ENCODE data around the gene CLEC3B.

Gene CLEC3B

GRCh38 chr3:45003859-45004258, 22.2 kb upstream of the CLEC3B start:
- no peak for DNase-seq

DNA sequence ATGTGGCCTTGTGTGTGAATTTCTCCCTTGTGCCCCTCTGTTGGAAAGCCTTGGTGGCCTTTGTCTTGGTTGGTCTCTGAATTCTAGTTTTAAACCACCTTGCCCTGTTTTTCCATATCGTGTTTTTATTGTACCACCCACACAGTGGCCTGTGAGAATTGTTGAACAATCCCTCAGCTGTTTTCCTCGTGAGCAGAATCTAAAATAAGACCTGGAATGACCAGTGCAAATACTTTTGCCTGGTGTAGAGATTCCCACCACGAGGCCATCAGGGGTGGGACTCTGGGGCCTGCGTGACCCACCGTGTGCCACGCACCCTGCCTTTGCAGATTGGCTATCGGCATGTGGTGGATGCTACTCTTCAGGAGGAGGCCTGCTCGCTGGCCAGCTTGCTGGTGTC, 19.0 kb upstream of the CLEC3B start:
- no peak for DNase-seq

DNA sequence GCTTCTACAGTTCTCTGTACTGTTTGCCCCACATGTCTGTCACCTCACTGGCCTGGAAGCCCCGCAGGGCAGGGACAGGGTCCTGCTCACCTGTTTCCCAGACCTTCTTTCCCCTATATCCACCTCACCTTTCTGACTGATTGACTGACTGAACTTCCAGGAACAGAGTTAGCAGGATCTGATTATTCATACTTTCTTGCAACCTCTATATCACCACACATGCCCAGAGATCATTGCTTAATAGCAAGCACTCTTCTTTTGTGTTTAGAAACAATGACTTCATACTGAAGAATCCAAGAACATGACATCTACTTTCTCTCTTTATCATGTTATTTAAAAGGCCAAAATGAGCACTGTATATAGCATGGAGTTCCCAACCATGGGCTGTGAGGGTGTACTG, 18.0 kb upstream of the CLEC3B start:
- no peak for DNase-seq

DNA sequence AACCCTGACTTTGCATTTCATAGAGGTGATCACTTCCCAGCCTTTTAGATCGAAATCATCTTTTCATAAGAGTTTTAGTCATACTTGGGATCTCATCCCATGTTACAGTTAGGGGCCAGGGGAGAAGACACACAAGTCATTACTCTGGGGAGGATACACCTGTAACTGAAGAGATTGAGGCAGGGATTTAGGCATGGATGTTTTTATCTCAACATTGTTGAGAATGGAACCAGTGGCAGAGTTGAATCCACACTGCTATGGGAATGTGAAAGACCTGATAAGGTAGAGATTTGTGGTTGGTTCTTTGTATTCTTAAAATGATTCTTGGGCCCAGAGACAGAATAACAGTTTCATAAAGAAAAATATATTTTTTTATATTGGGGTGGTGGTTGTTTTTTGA, 16.2 kb upstream of the CLEC3B start:
- no peak for DNase-seq

- DNase-seq = no peak
These were observed 15.2 kb upstream of the CLEC3B start for GRCh38 chr3:45010811-45011333.

- DNase-seq = no peak
These were observed 14.2 kb upstream of the CLEC3B start for GRCh38 chr3:45011756-45012508.

DNA sequence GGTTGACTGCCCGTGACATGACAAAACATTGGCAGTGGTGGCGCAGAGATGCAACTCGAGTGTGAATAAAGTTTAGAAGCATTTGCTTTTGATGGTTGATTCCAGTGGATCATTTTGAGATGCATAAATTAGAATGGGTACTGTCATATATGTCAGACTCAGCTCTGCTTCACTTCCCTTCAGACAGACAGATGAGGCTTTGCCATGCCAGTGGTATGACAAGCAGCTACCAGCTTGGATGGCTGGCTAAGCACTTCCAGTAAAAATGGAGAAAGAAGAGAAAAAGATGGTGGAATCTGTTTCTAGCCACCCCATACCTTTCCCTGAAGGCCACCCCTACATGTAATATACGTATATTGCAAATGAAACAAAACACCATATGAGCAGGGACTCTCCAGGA, 13.5 kb upstream of the CLEC3B start:
- DNase-seq = no peak

GRCh38 chr3:45016916-45017315, 9.2 kb upstream of the CLEC3B start:
- no peak for DNase-seq

- DNase-seq = no peak
These were observed 8.3 kb upstream of the CLEC3B start for GRCh38 chr3:45017821-45018220.

DNA sequence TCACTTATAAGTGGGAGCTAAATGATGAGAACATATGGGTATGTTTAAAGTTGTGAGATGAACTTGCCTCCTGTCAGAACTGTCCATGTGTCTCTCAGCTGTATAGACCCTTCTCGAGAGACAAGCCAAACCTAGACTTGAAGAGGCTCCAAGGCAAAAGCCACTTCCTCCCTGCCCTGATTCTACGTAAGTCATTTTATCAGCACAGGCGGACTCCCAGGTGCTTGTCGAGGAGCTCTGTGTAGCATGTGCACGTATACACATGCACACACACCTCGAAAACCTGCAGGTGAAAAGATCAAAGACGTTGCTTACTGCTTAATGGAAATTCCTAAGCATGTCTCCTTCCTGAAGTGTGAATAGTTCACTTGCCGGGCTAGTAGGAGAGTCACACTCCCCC, 5.6 kb upstream of the CLEC3B start:
- no peak for DNase-seq

GRCh38 chr3:45021524-45022297, 4.4 kb upstream of the CLEC3B start:
- DNase-seq = no peak

- DNase-seq = no peak
These were observed 2.4 kb upstream of the CLEC3B start for GRCh38 chr3:45023675-45024074.

- DNase-seq = no peak
These were observed 1.4 kb upstream of the CLEC3B start for GRCh38 chr3:45024542-45025255.

DNA sequence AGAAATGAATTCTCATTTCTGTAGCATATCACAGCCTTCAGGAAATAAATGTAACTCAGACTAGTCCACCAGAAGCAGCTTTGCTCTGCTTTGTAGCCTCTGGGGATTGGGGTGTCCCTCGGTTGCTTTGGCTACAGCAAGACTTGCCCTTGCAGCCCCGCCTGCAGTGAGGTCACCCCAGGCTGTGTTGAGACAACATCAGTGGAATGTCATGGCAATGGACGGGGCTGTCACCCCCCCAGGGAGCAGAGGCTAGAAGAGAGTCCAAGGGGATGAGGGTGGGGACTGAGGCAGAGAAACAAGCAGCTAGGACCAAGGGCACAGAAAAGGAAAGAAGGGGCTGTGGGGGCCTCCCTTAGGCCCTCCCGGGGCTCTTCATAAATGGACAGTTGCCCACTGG, 854 bp downstream of the CLEC3B start:
- DNase-seq = no peak

DNA sequence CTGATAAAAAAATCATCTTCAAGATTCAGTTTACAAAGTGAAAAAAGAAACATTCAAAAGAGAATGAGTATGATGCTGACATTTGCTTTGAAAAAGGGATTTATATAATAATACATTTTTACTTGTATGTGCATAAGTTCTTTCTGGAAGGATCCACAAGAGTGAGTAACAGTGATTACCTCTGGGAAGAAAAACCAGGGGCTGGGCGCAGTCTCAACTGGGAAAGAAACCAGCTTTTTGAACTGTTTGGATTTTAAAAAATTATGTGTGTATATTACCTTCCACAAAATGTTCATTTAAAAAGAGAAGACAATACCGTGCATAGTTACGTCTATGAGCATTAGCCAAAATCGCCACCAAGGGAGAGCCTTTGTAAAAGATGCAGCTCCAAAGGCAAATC, 1.3 kb downstream of the CLEC3B start:
- DNase-seq = no peak

GRCh38 chr3:45029216-45029615, 3.1 kb downstream of the CLEC3B start:
- DNase-seq = no peak

- DNase-seq = no peak
These were observed 3.6 kb downstream of the CLEC3B start for GRCh38 chr3:45029661-45030060.

- no peak for DNase-seq
These were observed 5.4 kb downstream of the CLEC3B start for GRCh38 chr3:45031531-45031930.

DNA sequence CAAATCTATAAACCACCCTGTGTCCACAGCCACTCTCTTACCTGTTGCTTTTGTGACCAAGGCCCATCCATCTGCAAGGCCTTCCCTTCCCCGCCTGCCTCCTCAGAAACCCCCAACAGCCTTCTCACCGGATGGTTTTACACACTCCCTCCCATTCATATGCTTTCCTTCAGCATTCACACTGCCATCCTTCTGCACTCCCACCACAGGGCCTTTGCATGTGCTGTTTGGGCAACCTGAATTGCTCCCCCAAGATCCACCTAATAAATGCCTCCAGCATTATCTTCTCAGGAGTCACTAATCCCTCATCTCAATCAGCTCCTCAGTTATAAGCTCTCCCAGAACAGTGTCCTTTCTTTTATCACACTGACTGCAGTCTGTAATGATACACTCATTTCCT, 6.0 kb downstream of the CLEC3B start:
- no peak for DNase-seq

DNA sequence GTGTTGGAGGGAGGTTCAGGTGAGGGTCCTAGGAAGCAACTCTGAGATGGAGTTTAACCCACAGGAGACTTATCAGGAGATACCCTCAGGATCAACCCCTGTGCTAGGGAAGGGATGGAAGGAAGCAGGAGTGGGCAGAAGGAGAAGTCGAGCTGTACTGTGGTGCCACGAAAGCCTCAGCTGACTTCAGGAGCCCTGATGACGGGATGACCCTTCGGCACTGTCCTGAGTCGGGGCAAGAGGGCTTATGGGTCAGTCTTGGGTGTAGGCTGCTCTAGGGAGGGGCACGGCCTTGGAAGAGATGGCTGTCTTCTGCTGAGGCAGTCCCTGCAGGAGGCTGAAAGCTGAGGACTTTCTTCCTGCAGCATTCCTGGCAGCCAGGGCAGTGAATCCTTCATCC, 7.7 kb downstream of the CLEC3B start:
- DNase-seq = no peak

DNA sequence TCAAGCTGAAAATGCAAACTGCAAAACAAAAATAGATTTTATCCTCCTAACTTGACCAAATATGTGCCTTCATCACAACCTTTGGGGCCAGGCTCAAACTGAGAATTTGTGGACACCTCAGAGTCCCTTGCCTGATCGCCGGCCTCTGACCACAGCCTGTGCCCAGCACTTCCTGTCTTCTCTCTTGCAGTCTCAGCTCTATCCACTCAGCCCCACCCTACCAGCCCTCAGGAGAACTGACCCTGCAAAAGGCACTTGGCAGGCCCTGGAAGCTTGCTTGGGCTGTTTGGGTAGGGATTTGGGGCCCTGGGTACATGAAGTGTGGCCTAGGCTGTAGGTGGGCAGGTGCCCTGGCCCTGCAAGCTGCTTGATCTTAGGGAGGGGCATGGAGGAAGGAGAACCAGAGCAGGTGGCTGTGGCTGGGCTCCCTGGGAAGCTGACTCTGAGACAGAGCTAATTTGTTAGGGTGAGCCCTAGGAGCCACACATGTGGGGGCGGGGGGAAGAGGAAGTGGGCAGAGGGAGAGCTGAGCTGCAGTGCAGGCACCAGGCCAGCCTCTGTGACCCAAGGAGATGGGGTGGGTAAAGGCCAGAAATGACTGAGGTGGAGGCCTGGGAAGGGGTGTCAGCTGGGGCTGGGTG, 8.6 kb downstream of the CLEC3B start:
- DNase-seq = no peak

DNA sequence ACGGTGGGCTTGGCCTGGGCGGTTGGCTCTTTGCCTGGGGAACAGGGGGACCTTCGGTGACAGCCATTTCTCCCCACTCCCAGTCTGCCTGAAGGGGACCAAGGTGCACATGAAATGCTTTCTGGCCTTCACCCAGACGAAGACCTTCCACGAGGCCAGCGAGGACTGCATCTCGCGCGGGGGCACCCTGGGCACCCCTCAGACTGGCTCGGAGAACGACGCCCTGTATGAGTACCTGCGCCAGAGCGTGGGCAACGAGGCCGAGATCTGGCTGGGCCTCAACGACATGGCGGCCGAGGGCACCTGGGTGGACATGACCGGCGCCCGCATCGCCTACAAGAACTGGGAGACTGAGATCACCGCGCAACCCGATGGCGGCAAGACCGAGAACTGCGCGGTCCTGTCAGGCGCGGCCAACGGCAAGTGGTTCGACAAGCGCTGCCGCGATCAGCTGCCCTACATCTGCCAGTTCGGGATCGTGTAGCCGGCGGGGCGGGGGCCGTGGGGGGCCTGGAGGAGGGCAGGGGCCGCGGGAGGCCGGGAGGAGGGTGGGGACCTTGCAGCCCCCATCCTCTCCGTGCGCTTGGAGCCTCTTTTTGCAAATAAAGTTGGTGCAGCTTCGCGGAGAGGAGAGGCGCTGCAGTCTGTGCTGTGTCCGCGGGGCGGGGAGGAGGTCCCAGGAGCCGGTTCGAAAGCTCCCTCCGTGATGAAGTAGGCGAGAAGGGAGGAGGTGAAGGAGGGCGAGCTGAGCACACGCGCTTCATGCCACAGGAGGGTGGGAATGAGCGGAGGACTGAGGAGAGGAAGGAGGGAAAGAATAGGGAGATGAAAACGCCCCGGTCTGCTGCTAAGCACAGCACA, 9.6 kb downstream of the CLEC3B start:
- no peak for DNase-seq
